Epithelial cell of esophagus (primary cell): ENCODE measurements around the gene KCNE5.

ENCODE experiments used
- DNase-seq: peaks from one replicate; pipeline ENCODE4 v3.0.0; 2010; ENCODE audit warnings: low read depth
- H3K4me3 ChIP-seq: 2 replicates; pipeline ENCODE4 v1.5.1; 2011; ENCODE audit warnings: mild to moderate bottlenecking, low read length, control low read depth
- CTCF ChIP-seq: IDR thresholded peaks from 2 replicates; pipeline ENCODE4 v1.5.1; 2011; ENCODE audit warnings: low read depth, mild to moderate bottlenecking, low read length, control low read depth, inconsistent platforms; ENCODE audit not compliant: insufficient read depth; ENCODE audit errors: missing control alignments

Gene KCNE5

GRCh38 chrX:109632906-109633504 lies 8.0 kb upstream of the KCNE5 start:
- no peak overlapping the region for H3K4me3 ChIP-seq
- peak; percentile 44 for TF ChIP-seq CTCF
- DNase-seq: peak; percentile 22

GRCh38 chrX:109629310-109629709 lies 4.3 kb upstream of the KCNE5 start:
- H3K4me3 ChIP-seq: no peak overlapping the region
- no peak for TF ChIP-seq CTCF
- DNase-seq: no peak

GRCh38 chrX:109626637-109627036 lies 1.7 kb upstream of the KCNE5 start:
- no peak overlapping the region for H3K4me3 ChIP-seq
- no peak for DNase-seq
- TF ChIP-seq CTCF: no peak

- DNase-seq: no peak
- no peak overlapping the region for H3K4me3 ChIP-seq
- TF ChIP-seq CTCF: no peak
Measured at GRCh38 chrX:109623997-109624396, 975 bp downstream of the KCNE5 start.

GRCh38 chrX:109622270-109622669 lies 2.7 kb downstream of the KCNE5 start:
- H3K4me3 ChIP-seq: no peak overlapping the region
- TF ChIP-seq CTCF: no peak
- DNase-seq: no peak

GRCh38 chrX:109619771-109620170 lies 5.2 kb downstream of the KCNE5 start:
- DNase-seq: no peak
- no peak overlapping the region for H3K4me3 ChIP-seq
- no peak for TF ChIP-seq CTCF

GRCh38 chrX:109614951-109615350 lies 10.0 kb downstream of the KCNE5 start:
- DNase-seq: no peak
- no peak overlapping the region for H3K4me3 ChIP-seq
- TF ChIP-seq CTCF: no peak
